Nephron (organoid): ENCODE results near the gene PRR7.

Experiments used
- H3K27ac Mint-ChIP-seq, 3 experiments: 2 replicates each; pipeline ENCODE4 v1.8.0; 2020; ENCODE audit warnings: mixed read lengths in 3 of 3, mild to moderate bottlenecking in 2 of 3, moderate library complexity in 1 of 3
- H3K27me3 Mint-ChIP-seq: 2 replicates; pipeline ENCODE4 v1.8.0; 2021; ENCODE audit warnings: low read depth, mild to moderate bottlenecking, moderate library complexity, mixed read lengths
- H3K36me3 Mint-ChIP-seq: 2 replicates; pipeline ENCODE4 v1.8.0; 2020; ENCODE audit warnings: low read depth, mixed read lengths
- H3K4me1 Mint-ChIP-seq: 2 replicates; pipeline ENCODE4 v1.8.0; 2020; ENCODE audit warnings: mixed read lengths
- H3K4me3 Mint-ChIP-seq, 3 experiments: 2 replicates each; pipeline ENCODE4 v1.8.0; 2020; ENCODE audit warnings: mild to moderate bottlenecking in 3 of 3, mixed read lengths in 3 of 3, moderate library complexity in 2 of 3
- H3K9me3 Mint-ChIP-seq: 2 replicates; pipeline ENCODE4 v1.8.0; 2020; ENCODE audit warnings: mixed read lengths
- CTCF ChIP-seq, 3 experiments: fragments of 200-600 bp; sonication (generic); IDR thresholded peaks; one replicate each; pipeline ENCODE4 v1.5.0; 2021; ENCODE audit warnings: antibody characterized with exemption in 3 of 3; ENCODE audit not compliant: unreplicated experiment in 3 of 3

Gene PRR7

DNA sequence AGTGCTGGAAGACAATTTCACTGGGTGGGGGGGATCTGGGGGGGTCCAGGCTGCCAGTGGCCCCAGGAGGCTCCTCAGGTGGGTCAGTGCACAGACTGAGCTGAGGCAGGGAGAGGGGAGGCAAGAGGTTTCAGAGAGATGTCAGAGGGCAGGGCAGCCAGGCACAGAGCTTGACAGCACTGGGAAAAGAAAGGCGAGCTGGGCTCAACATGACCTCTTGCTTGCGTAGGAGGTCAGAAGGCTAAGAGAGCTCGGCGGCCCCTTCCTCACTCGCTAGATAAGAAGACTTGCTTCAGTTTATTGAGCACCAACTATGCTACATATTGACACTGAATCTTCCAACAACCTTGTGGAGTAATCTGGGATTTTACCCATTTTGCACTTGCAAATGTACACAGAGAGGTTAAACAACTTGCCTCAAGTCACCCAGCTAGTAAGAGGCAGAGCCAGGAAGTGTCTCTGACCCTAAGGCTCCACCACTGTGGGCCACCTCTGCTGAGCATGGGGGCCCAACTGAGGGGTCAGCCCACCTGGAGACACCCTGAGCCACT is 47.3 kb downstream of the PRR7 start:
- Mint-ChIP-seq H3K9me3 (no peaks in the 10 kb centered on the region), H3K36me3 (peaks cover 16% of the 10 kb centered on the region), H3K4me3 (peak overlapping the region; percentile 43 to 91 (median 60)), H3K4me1 (peaks cover 49% of the 10 kb centered on the region), H3K27ac (peak overlapping the region; percentile 80 to 97 (median 96)), H3K27me3 (no peaks in the 10 kb centered on the region)
- TF ChIP-seq CTCF (IDR thresholded peaks at IDR 0.05; ENCODE audit: unreplicated experiment in 3 of 3): no peak

- TF ChIP-seq CTCF (IDR thresholded peaks at IDR 0.05; ENCODE audit: unreplicated experiment in 3 of 3): peak in 2 of 3 experiments; percentile 23 to 24
- Mint-ChIP-seq H3K4me3 (peak overlapping the region; percentile 91 to 93 (median 93)), H3K9me3 (no peaks in the 10 kb centered on the region), H3K4me1 (peaks cover 54% of the 10 kb centered on the region), H3K27me3 (peaks cover under 1% of the 10 kb centered on the region), H3K27ac (peak overlapping the region; percentile 93 to 97 (median 96)), H3K36me3 (peaks cover 15% of the 10 kb centered on the region)
These were observed 48.0 kb downstream of the PRR7 start for GRCh38 chr5:177494346-177495195.

DNA sequence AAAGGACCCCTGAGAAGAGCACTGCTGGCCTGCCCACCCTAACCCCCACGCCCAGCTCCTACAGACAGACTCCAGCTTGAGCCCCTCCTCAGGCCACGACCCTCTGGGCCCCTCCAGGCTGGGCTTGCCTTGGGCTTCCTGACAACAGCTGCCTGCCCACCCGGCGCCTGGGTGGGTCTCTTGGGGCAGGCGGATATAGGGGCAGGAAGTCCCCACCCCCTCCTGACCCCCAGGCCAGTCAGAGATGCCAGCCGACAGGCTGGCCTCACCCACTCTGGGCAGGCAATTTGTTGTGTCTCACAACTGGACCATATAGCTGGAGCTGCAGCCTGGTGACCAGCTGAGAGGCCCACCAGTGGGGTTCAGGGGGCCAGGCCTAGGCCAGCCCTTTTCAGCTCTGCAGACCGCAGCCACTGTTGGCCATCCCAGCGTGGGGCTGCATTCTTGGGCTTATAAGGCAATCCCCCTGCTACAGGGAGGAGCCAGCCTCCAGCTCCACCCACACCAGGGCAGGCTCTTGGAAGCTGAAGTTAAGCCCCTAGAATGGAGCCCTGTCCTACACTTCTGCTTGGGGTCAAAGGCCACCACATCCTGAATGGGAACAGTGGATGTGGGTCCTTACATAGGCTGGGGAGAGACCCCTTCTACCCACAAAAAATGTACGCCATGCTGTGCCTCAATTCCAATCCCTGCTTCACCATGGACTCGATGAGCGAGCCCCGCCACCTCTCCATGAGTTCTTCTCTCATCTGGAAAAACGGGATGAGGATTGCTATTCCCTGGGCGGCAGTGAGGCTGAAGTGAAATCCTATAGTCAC is 48.8 kb downstream of the PRR7 start:
- H3K27ac Mint-ChIP-seq: peak overlapping the region; percentile 94 to 97 (median 96)
- TF ChIP-seq CTCF (IDR thresholded peaks at IDR 0.05; ENCODE audit: unreplicated experiment in 3 of 3): no peak
- no peaks in the 10 kb centered on the region for H3K9me3 Mint-ChIP-seq
- H3K27me3 Mint-ChIP-seq: peaks cover 4% of the 10 kb centered on the region
- H3K36me3 Mint-ChIP-seq: peaks cover 11% of the 10 kb centered on the region
- H3K4me3 Mint-ChIP-seq: peak overlapping the region; percentile 91 to 93 (median 93)
- H3K4me1 Mint-ChIP-seq: peaks cover 55% of the 10 kb centered on the region

- Mint-ChIP-seq H3K27me3 (peaks cover 4% of the 10 kb centered on the region), H3K27ac (peak overlapping the region; percentile 94 to 97 (median 96)), H3K4me3 (peak overlapping the region; percentile 91 to 93 (median 93)), H3K4me1 (peaks cover 61% of the 10 kb centered on the region), H3K9me3 (no peaks in the 10 kb centered on the region), H3K36me3 (peaks cover 11% of the 10 kb centered on the region)
- peak in 2 of 3 experiments; percentile 27 to 39 for TF ChIP-seq CTCF (IDR thresholded peaks at IDR 0.05; ENCODE audit: unreplicated experiment in 3 of 3)
These were observed 49.6 kb downstream of the PRR7 start for GRCh38 chr5:177496070-177496726.

- Mint-ChIP-seq H3K27me3 (peaks cover 4% of the 10 kb centered on the region), H3K36me3 (peaks cover 11% of the 10 kb centered on the region), H3K27ac (peak overlapping the region; percentile 94 to 97 (median 96)), H3K4me3 (peak overlapping the region; percentile 91 to 93 (median 93)), H3K4me1 (peaks cover 61% of the 10 kb centered on the region), H3K9me3 (no peaks in the 10 kb centered on the region)
- no peak for TF ChIP-seq CTCF (IDR thresholded peaks at IDR 0.05; ENCODE audit: unreplicated experiment in 3 of 3)
These were observed 50.2 kb downstream of the PRR7 start for GRCh38 chr5:177496727-177497291.
